GM12878 (cell line): Measurements from ENCODE around the gene WDR18. TPM values are rescaled to one million over a fixed set of nuclear protein-coding genes. Genes with fewer than 3 reads are reported as not detected.

Experiments used
- CREB1 ChIP-seq: IDR thresholded peaks from 2 replicates; pipeline ENCODE4 v1.6.1; 2012; ENCODE audit warnings: low read depth, mild to moderate bottlenecking, inconsistent platforms
- ESRRA ChIP-seq: IDR thresholded peaks from 2 replicates; pipeline ENCODE4 v1.6.1; 2012; ENCODE audit warnings: mild to moderate bottlenecking, low read length, improper control_type of control experiment
- JUNB ChIP-seq: IDR thresholded peaks from 2 replicates; pipeline ENCODE4 v1.6.1; 2016; ENCODE audit warnings: antibody characterized with exemption, mild to moderate bottlenecking
- MYB ChIP-seq: fragments of 150-350 bp; IDR thresholded peaks from 2 replicates; pipeline ENCODE4 v1.6.1; 2014; ENCODE audit warnings: mild to moderate bottlenecking, low read depth, low read length, borderline replicate concordance
- POLR2AphosphoS5 ChIP-seq: IDR thresholded peaks from 2 replicates; pipeline ENCODE4 v1.6.1; 2011; ENCODE audit warnings: mild to moderate bottlenecking, low read length, inconsistent platforms
- RELA ChIP-seq: fragments of 450-650 bp; IDR thresholded peaks from 2 replicates; pipeline ENCODE4 v1.8.0; 2014; ENCODE audit warnings: borderline replicate concordance; ENCODE audit not compliant: partially characterized antibody
- TCF12 ChIP-seq: IDR thresholded peaks from 2 replicates; pipeline ENCODE4 v1.6.1; 2011; ENCODE audit warnings: low read depth, mild to moderate bottlenecking, low read length
- YY1 ChIP-seq: IDR thresholded peaks from 2 replicates; pipeline ENCODE4 v1.6.1; 2011; ENCODE audit warnings: low read depth, mild to moderate bottlenecking, low read length
- polyA plus RNA-seq, 11 experiments: library from polyadenylated mRNA; depleted of rRNA in 4 of 11; unstranded in 6 of 11; stranded (reverse) in 5 of 11; fragments of >200 nt; fragmentation: Nextera tagmentation in 4 of 11; fragmentation: Illumina TruSeq in 1 of 11; extraction: Ambion mirVana in 4 of 11; extraction: Trizol in 1 of 11; gene quantifications; 1 replicate in 1 of 11; 2 replicates in 10 of 11; pipeline versions ENCODE4 v1.2.1 to v1.2.3, GENCODE V29; 2011 to 2016; ENCODE audit warnings: inconsistent platforms in 2 of 11, missing spikeins in 2 of 11, low read depth in 1 of 11
- total RNA-seq, 4 experiments: library from RNA; depleted of rRNA in 3 of 4; stranded (reverse); fragments of >200 nt in 3 of 4; fragmentation: Illumina TruSeq in 1 of 4; extraction: Trizol in 1 of 4; gene quantifications; 2 replicates each; pipeline versions ENCODE4 v1.2.1 to v1.2.3, GENCODE V29; 2013 to 2021
- TF ChIP-seq, protein P1 (sequence below): IDR thresholded peaks from 2 replicates; pipeline ENCODE4 v1.6.1; 2011; ENCODE audit warnings: mild to moderate bottlenecking, low read depth, low read length, moderate library complexity; ENCODE audit not compliant: insufficient replicate concordance
- TF ChIP-seq, protein P2 (sequence below): fragments of 450-650 bp; IDR thresholded peaks from 2 replicates; pipeline ENCODE4 v1.6.1; 2017; ENCODE audit warnings: mild to moderate bottlenecking, moderate library complexity
- TF ChIP-seq, protein P3 (sequence below): fragments of 450-650 bp; IDR thresholded peaks from 2 replicates; pipeline ENCODE4 v1.6.1; 2016; ENCODE audit warnings: mild to moderate bottlenecking
- TF ChIP-seq, protein P4 (sequence below): fragments of 450-650 bp; IDR thresholded peaks from 2 replicates; pipeline ENCODE4 v1.6.1; 2016; ENCODE audit warnings: mild to moderate bottlenecking
- TF ChIP-seq, protein P5 (sequence below): fragments of 450-650 bp; formaldehyde crosslinking; IDR thresholded peaks from 2 replicates; pipeline ENCODE4 v1.4.0; 2020; ENCODE audit warnings: mild to moderate bottlenecking, moderate library complexity
- TF ChIP-seq, protein P6 (sequence below): fragments of 450-650 bp; IDR thresholded peaks from 2 replicates; pipeline ENCODE4 v1.6.1; 2017; ENCODE audit warnings: antibody characterized with exemption, mild to moderate bottlenecking, moderate library complexity

The WDR18 gene
- total and polyA plus RNA-seq, 10 of the 15 experiments (the other 5 are each of a cell fraction or from before 2014, with no cell fraction given) = 3.0 to 206 (median 62.3) TPM

DNA sequence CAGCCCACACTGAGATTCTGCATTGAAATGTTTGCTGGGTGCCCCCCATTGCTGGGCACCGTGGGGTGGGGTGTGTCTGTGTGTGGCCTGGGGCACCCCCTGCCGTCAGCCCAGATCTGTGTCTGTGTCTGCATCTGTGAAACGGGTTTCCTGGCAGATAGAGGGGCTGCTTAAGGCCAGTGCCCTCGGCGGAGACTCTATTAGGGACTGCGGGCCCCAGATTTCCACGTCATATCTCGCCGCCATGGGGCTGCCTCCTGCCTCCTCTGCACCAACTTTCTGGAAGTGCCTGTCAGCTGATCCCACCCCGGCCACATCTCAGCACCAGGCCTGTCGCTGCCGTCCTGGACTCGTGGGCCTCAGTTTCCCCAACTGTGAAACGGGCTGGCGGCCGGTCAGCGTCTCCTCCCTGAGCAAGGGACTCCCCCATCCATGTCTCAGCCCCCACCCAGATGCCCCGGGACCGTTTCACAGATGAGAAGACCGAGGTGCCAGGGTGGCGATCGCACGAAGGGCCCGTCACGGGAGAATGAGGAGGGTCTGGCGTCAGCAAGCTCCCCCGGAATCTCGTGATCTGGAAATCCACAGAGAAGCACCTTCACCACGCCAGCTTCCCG is 36.9 kb upstream of the WDR18 start (continued):
- no peak for TF ChIP-seq RELA
- TF ChIP-seq YY1 = peak; percentile 57; the same call in 1 of the 2 replicates
- TF ChIP-seq, protein P1, sequence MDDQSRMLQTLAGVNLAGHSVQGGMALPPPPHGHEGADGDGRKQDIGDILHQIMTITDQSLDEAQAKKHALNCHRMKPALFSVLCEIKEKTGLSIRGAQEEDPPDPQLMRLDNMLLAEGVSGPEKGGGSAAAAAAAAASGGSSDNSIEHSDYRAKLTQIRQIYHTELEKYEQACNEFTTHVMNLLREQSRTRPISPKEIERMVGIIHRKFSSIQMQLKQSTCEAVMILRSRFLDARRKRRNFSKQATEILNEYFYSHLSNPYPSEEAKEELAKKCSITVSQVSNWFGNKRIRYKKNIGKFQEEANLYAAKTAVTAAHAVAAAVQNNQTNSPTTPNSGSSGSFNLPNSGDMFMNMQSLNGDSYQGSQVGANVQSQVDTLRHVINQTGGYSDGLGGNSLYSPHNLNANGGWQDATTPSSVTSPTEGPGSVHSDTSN = no peak
- TF ChIP-seq, protein P2, sequence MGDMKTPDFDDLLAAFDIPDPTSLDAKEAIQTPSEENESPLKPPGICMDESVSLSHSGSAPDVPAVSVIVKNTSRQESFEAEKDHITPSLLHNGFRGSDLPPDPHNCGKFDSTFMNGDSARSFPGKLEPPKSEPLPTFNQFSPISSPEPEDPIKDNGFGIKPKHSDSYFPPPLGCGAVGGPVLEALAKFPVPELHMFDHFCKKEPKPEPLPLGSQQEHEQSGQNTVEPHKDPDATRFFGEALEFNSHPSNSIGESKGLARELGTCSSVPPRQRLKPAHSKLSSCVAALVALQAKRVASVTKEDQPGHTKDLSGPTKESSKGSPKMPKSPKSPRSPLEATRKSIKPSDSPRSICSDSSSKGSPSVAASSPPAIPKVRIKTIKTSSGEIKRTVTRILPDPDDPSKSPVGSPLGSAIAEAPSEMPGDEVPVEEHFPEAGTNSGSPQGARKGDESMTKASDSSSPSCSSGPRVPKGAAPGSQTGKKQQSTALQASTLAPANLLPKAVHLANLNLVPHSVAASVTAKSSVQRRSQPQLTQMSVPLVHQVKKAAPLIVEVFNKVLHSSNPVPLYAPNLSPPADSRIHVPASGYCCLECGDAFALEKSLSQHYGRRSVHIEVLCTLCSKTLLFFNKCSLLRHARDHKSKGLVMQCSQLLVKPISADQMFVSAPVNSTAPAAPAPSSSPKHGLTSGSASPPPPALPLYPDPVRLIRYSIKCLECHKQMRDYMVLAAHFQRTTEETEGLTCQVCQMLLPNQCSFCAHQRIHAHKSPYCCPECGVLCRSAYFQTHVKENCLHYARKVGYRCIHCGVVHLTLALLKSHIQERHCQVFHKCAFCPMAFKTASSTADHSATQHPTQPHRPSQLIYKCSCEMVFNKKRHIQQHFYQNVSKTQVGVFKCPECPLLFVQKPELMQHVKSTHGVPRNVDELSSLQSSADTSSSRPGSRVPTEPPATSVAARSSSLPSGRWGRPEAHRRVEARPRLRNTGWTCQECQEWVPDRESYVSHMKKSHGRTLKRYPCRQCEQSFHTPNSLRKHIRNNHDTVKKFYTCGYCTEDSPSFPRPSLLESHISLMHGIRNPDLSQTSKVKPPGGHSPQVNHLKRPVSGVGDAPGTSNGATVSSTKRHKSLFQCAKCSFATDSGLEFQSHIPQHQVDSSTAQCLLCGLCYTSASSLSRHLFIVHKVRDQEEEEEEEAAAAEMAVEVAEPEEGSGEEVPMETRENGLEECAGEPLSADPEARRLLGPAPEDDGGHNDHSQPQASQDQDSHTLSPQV = 0 out of 2 replicates have a peak, but pooled peaks have one; percentile 55
- 0 out of 2 replicates have a peak, but pooled peaks have one; percentile 28 for TF ChIP-seq POLR2AphosphoS5
- TF ChIP-seq, protein P3, sequence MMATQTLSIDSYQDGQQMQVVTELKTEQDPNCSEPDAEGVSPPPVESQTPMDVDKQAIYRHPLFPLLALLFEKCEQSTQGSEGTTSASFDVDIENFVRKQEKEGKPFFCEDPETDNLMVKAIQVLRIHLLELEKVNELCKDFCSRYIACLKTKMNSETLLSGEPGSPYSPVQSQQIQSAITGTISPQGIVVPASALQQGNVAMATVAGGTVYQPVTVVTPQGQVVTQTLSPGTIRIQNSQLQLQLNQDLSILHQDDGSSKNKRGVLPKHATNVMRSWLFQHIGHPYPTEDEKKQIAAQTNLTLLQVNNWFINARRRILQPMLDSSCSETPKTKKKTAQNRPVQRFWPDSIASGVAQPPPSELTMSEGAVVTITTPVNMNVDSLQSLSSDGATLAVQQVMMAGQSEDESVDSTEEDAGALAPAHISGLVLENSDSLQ = peak; percentile 74
- TF ChIP-seq, protein P4, sequence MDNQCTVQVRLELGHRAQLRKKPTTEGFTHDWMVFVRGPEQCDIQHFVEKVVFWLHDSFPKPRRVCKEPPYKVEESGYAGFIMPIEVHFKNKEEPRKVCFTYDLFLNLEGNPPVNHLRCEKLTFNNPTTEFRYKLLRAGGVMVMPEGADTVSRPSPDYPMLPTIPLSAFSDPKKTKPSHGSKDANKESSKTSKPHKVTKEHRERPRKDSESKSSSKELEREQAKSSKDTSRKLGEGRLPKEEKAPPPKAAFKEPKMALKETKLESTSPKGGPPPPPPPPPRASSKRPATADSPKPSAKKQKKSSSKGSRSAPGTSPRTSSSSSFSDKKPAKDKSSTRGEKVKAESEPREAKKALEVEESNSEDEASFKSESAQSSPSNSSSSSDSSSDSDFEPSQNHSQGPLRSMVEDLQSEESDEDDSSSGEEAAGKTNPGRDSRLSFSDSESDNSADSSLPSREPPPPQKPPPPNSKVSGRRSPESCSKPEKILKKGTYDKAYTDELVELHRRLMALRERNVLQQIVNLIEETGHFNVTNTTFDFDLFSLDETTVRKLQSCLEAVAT = peak; percentile 50; the same call in 1 of the 2 replicates
- TF ChIP-seq MYB = no peak
- no peak for TF ChIP-seq TCF12
- TF ChIP-seq, protein P5, sequence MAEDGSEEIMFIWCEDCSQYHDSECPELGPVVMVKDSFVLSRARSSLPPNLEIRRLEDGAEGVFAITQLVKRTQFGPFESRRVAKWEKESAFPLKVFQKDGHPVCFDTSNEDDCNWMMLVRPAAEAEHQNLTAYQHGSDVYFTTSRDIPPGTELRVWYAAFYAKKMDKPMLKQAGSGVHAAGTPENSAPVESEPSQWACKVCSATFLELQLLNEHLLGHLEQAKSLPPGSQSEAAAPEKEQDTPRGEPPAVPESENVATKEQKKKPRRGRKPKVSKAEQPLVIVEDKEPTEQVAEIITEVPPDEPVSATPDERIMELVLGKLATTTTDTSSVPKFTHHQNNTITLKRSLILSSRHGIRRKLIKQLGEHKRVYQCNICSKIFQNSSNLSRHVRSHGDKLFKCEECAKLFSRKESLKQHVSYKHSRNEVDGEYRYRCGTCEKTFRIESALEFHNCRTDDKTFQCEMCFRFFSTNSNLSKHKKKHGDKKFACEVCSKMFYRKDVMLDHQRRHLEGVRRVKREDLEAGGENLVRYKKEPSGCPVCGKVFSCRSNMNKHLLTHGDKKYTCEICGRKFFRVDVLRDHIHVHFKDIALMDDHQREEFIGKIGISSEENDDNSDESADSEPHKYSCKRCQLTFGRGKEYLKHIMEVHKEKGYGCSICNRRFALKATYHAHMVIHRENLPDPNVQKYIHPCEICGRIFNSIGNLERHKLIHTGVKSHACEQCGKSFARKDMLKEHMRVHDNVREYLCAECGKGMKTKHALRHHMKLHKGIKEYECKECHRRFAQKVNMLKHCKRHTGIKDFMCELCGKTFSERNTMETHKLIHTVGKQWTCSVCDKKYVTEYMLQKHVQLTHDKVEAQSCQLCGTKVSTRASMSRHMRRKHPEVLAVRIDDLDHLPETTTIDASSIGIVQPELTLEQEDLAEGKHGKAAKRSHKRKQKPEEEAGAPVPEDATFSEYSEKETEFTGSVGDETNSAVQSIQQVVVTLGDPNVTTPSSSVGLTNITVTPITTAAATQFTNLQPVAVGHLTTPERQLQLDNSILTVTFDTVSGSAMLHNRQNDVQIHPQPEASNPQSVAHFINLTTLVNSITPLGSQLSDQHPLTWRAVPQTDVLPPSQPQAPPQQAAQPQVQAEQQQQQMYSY (CRISPR knock-in tag) = no peak
- no peak for TF ChIP-seq ESRRA
- no peak for TF ChIP-seq JUNB
- TF ChIP-seq, protein P6, sequence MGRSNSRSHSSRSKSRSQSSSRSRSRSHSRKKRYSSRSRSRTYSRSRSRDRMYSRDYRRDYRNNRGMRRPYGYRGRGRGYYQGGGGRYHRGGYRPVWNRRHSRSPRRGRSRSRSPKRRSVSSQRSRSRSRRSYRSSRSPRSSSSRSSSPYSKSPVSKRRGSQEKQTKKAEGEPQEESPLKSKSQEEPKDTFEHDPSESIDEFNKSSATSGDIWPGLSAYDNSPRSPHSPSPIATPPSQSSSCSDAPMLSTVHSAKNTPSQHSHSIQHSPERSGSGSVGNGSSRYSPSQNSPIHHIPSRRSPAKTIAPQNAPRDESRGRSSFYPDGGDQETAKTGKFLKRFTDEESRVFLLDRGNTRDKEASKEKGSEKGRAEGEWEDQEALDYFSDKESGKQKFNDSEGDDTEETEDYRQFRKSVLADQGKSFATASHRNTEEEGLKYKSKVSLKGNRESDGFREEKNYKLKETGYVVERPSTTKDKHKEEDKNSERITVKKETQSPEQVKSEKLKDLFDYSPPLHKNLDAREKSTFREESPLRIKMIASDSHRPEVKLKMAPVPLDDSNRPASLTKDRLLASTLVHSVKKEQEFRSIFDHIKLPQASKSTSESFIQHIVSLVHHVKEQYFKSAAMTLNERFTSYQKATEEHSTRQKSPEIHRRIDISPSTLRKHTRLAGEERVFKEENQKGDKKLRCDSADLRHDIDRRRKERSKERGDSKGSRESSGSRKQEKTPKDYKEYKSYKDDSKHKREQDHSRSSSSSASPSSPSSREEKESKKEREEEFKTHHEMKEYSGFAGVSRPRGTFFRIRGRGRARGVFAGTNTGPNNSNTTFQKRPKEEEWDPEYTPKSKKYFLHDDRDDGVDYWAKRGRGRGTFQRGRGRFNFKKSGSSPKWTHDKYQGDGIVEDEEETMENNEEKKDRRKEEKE = no peak
- TF ChIP-seq CREB1 = peak; percentile 88
